HG02798 (cell line): Measurements from ENCODE around the gene MPIG6B.

Source experiments
- ATAC-seq: cut with Tn5 transposase; IDR thresholded peaks from one replicate; pipeline ENCODE4 v1.9.1; 2021; ENCODE audit warnings: mild to moderate bottlenecking; ENCODE audit not compliant: unreplicated experiment, poor library complexity

MPIG6B gene

GRCh38 chr6:31720196-31720770 is 2.9 kb upstream of the MPIG6B start:
- ATAC-seq, result no peak

DNA sequence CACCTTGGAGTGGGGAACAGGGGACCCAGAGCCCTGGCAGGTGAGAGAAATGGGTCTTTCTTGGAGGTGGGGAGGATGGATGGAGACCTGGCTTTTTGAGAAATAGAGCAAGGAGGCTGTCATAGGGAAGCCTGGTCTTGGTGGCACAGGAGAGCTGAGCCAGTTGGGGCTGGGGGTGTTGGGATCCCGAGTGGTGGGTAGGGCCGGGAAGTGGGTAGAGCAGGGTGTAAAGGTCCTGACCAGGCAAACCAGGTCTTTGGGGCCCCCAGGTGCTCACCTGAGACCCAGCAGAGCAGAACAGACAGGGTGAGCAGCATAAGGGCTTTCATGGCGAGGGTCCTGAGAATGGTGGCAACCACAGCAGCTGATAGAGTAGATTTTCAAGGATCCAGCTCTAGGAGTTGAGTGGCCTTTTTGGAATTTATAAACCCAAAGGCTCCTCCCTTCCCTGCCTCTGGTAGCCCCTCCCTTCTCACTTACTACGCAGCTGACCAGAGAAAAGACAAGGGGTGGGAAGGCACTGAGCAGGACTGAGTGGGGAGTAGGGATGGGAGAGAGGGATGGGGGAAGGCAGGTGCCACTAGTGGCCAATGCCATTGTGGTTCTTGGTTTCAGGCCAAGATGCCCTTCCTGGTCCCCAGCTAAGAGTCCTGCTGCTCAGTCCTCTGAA is 1.7 kb upstream of the MPIG6B start, which contains the start of gene LY6G6C:
TSS of gene LY6G6C (minus strand) at position 396 of the 670 bp plus-strand sequence. CDS start at position 329, 67 bp downstream.
- ATAC-seq, result no peak

DNA sequence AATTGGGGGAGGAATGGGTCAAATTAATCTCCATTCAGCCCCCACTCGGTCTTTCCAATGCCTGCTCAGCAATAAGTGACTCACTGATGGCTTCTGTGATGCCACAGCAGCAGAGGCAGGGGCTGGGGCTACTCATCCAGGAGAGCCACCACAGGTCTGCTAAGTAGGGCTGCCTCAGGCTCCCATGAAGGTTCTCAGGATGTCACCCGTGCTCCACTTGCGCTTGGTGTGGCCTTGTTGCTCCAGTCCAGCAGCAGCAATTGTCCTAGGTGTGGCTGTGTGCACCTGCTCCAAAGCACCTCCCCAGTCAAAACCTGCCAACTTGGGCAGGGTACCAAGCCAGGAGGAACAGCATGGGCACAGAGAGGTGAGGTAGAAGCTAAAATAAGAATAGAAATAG is 1.0 kb upstream of the MPIG6B start:
- no peak for ATAC-seq

- ATAC-seq, result no peak
Measured at GRCh38 chr6:31723980-31724691, 963 bp downstream of the MPIG6B start.

GRCh38 chr6:31725502-31726350 is 2.6 kb downstream of the MPIG6B start:
- ATAC-seq, result no peak

DNA sequence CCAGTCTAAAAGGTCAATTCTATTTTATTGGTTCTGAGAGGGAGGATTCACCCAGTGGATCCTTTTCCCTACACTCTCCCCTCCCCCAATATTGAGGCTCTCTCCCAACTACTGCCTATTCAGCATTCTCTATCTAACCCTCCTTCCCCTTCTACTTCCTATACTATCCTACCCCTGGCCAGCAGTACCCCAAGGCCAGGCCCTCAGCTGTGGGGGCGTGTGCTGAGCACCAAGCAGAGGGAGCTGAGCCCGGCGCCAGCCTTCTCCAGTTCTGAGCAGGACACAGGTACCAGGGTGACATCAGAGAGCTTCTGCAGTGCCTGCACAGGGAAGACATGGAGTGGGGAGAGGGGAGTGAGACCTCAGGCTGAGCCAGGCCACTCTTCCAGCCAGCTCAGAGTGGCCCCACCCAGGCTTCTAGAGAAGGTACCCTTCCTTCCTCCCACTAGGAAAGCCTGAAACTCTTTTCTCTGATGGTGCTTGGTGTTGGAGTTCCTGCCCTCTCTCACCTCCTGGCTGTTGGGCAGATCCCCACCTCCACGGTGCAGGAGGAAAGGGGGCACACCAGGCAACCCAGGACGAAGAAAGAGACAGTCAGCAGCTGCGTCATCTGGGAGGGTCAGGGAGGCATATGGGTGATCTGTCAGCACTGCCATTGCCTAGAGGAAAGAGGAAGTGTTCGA is 4.0 kb downstream of the MPIG6B start:
- no peak for ATAC-seq

DNA sequence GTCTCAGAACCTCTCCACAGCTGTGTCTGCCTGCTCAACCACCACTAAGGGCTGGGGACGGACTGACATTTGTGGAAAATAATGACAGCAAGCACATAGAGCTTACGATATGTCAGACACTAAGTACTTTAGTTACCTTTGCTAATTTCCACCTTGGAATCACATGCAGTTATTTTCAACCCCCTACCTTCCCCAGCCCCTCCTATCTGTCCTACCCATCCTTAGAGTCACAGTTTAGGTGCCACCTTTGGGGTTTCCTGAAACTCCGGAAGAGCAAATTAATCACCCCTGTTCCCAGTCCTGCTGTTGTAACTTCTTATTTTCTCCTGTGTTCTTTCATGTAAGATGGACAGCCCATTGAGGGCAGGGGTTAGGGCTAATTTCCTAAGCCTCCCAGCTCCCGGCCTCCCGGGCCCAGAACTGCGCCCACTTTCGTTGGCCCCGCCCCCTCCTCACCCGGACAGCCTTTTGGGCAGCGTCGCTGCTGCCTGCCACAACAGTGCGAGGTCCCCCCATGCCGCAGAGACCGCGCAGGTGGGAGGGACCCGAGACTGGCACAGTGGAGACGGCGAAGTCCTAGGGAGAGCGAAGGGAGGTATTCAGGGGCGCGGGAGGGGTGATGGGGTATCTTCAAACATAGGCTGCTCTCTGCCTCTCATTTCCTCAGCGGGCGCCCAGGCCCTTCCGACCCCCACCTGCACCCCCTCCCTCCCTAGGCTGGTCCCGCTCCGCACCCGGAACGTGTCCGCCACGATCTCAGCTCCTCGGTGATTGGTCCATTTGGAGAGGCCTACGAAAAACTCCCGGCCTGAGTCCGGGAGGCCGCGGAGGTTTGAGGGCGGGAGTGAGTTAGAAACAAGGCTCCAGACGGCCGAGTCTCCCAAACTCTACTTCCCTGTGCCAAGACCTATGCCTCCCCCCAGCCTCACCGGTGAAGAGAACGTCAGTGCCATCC is 4.8 kb downstream of the MPIG6B start:
- no peak for ATAC-seq

- ATAC-seq, result no peak
Measured at GRCh38 chr6:31728767-31729514, 5.8 kb downstream of the MPIG6B start, which contains the start of gene DDAH2. TSS of gene DDAH2 (minus strand) at chr6:31729299. CDS start at chr6:31729161, 138 bp downstream.

- ATAC-seq, result peak; percentile 60
Measured at GRCh38 chr6:31729515-31729978, 6.4 kb downstream of the MPIG6B start.

DNA sequence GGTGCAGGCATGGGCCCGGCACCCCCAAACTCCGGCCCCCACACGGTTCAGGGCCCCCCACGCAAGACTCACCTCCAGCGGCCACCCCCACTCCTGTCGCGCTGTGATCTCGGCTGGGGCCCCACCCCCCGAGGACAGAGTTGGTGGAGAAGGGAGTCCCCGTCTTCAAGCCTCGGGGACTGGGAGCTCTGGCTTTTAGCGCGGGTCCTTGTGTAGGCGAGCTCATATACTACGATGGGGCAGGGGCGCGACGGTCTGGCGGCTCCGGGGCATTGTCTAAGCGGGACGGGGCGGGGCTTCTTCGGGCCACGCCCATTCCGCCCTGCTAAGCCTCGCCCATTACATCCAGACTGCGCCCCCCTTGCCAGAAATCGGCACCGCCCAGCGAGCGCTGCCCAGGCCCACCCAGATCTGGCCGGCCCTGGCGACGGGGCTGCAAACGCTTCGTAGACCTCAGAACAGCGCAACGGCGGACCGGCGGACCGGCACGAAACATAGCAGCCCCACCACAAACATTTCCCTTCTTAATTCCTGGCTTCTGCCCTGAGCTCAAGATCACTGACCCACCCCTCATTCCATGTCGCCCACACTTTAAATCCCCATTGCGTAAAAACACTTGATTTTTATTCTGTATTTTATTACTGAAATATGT is 6.9 kb downstream of the MPIG6B start:
- no peak for ATAC-seq

DNA sequence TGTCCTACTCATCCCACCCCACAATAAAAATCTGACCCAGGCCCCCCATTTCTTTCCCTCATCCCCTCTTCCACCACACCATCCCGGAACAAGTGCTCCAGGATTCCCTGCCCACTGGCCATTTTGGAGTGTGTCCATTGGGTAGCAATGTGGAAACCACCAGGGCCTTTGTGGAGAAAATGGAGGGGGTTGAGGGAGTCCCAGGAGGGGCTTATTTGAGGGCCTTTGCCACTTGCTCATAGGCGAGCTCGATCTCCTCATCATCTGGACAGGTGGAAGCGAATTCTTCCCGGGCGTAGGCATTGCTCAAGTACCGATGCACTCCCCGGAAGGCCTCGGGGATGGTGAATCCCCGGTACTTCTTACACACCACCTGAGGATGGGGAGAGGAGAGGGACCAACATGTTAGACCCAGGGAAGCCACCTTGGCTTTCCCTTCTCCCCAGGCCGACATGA is 7.5 kb downstream of the MPIG6B start:
- no peak for ATAC-seq

- ATAC-seq, result no peak
Measured at GRCh38 chr6:31732029-31732428, 8.9 kb downstream of the MPIG6B start.

DNA sequence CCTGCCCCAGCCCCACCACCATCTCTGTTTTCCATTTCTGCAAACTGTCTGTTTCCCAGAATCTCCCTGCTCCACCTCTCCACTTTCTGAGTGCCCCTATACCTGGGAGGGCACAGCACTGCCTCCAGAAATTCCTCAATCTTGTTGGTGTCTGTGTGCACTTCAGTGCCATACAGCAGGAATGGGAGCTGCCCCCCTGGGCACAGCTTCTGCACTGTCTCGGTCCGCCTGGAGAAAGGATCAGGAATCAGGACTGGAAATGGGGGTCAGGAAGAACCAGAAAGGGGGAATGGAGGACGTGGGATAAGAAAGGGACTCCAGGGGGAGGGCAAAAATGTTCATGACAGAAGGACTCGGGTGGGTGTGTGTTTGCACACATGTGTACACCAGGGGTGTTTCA is 10.6 kb downstream of the MPIG6B start:
- no peak for ATAC-seq

- no peak for ATAC-seq
Measured at GRCh38 chr6:31734247-31734820, 11.2 kb downstream of the MPIG6B start.

- no peak for ATAC-seq
Measured at GRCh38 chr6:31734821-31735406, 11.7 kb downstream of the MPIG6B start.

GRCh38 chr6:31736021-31736767 is 13.0 kb downstream of the MPIG6B start, which contains the start of gene CLIC1:
TSS of gene CLIC1 (minus strand) at chr6:31736530. CDS start at chr6:31736300, 230 bp downstream.
- ATAC-seq, result no peak
